HepG2 (cell line): Measurements from ENCODE around the gene IL18R1. TPM values are rescaled to one million over a fixed set of nuclear protein-coding genes. Genes with fewer than 3 reads are reported as not detected.

ENCODE experiments used
- ATAC-seq: fragments of 200-7000 bp; cut with Tn5 transposase; 3 replicates; pipeline ENCODE4 v1.9.1; 2020; ENCODE audit warnings: mild to moderate bottlenecking, moderate library complexity
- BruUV-seq: library from RNA; stranded (reverse); fragments of 400-500 nt; replicated peaks from 2 replicates; lab custom pipeline; 2021; lab: Mats Ljungman, UMichigan
- CTCF ChIA-PET: fragments of 300-600 bp; formaldehyde crosslinking; extraction: SDS; loops from one replicate; lab custom pipeline; 2021; ENCODE audit warnings: low total read pairs, inconsistent platforms, low intra/inter-chr PET ratio; lab: Yijun Ruan, JAX
- POLR2A ChIA-PET: fragments of 350-600 bp; sonication (Branson Sonifier 250); formaldehyde crosslinking; loops from one replicate; lab custom pipeline; 2020; ENCODE audit warnings: antibody characterized with exemption, inconsistent platforms; lab: Yijun Ruan, JAX
- DNase-seq: peaks from one replicate; pipeline ENCODE4 v3.0.0-alpha.2; 2015; ENCODE audit warnings: low spot score
- FAIRE-seq: peaks from 3 replicates; lab custom pipeline; 2011; peaks lifted over from hg19 to GRCh38; lab: Jason Lieb, UNC
- H2AFZ ChIP-seq: one replicate; pipeline ENCODE4 v1.6.1; 2011; ENCODE audit warnings: low read length, inconsistent platforms
- H3K27ac ChIP-seq: fragments of 300-600 bp; 3 replicates; pipeline ENCODE4 v1.8.0; 2011; ENCODE audit warnings: mixed run types, mild to moderate bottlenecking, mixed read lengths, low read length, inconsistent platforms; ENCODE audit not compliant: insufficient read depth; ENCODE audit errors: extremely low read length
- H3K27me3 ChIP-seq, 2 experiments: fragments of 200-600 bp in 1 of 2; 2 replicates in 1 of 2; 3 replicates in 1 of 2; pipeline versions ENCODE4 v1.6.0 to v1.8.0; 2011; ENCODE audit warnings: low read length in 2 of 2, mild to moderate bottlenecking in 2 of 2, moderate library complexity in 2 of 2, inconsistent platforms in 1 of 2; ENCODE audit not compliant: insufficient read depth in 2 of 2, control insufficient read depth in 1 of 2
- H3K36me3 ChIP-seq, 2 experiments: fragments of 200-600 bp in 1 of 2; replicated peaks in 1 of 2; 2 replicates in 1 of 2; 3 replicates in 1 of 2; pipeline versions ENCODE4 v1.5.1 to v1.8.0; 2011; ENCODE audit warnings: low read length in 2 of 2, inconsistent platforms in 1 of 2; ENCODE audit not compliant: insufficient read depth in 2 of 2, control insufficient read depth in 1 of 2
- H3K4me1 ChIP-seq: 2 replicates; pipeline ENCODE4 v1.5.1; 2012; ENCODE audit warnings: low read length, inconsistent platforms; ENCODE audit not compliant: insufficient read depth
- H3K4me2 ChIP-seq: 2 replicates; pipeline ENCODE4 v1.6.0; 2011; ENCODE audit warnings: low read depth, low read length, inconsistent platforms
- H3K4me3 ChIP-seq, 3 experiments: fragments of 200-600 bp in 1 of 3; sonication (generic), shearing (Covaris generic) in 1 of 3; replicated peaks in 1 of 3; 2 replicates each; pipeline ENCODE4 v1.5.1; 2011 to 2016; ENCODE audit warnings: low read length in 3 of 3, inconsistent platforms in 2 of 3, low read depth in 2 of 3, mild to moderate bottlenecking in 2 of 3, control low read depth in 1 of 3, mixed read lengths in 1 of 3; ENCODE audit not compliant: insufficient read depth in 1 of 3
- H3K79me2 ChIP-seq: one replicate; pipeline ENCODE4 v1.6.1; 2011; ENCODE audit warnings: low read length, inconsistent platforms; ENCODE audit not compliant: insufficient read depth
- H3K9ac ChIP-seq: 2 replicates; pipeline ENCODE4 v1.6.0; 2011; ENCODE audit warnings: mild to moderate bottlenecking, low read depth, low read length, inconsistent platforms; ENCODE audit not compliant: insufficient read depth
- H3K9me3 ChIP-seq: 2 replicates; pipeline ENCODE4 v1.5.1; 2012; ENCODE audit warnings: mild to moderate bottlenecking, low read length
- H4K20me1 ChIP-seq: 2 replicates; pipeline ENCODE4 v1.6.0; 2011; ENCODE audit warnings: inconsistent platforms, mild to moderate bottlenecking, low read length, moderate library complexity; ENCODE audit not compliant: insufficient read depth
- ADNP ChIP-seq: sonication (generic); formaldehyde crosslinking; IDR thresholded peaks from 2 replicates; pipeline ENCODE4 v1.4.0; 2020; ENCODE audit warnings: missing genetic modification reagents
- CTCF ChIP-seq: sonication (generic); formaldehyde crosslinking; IDR thresholded peaks from 2 replicates; pipeline ENCODE4 v1.5.0; 2020; ENCODE audit warnings: mild to moderate bottlenecking, missing genetic modification reagents, moderate library complexity
- HCFC1 ChIP-seq: fragments of 150-350 bp; IDR thresholded peaks from 2 replicates; pipeline ENCODE4 v1.6.1; 2014; ENCODE audit warnings: low read depth, low read length
- HES4 ChIP-seq: sonication (generic); formaldehyde crosslinking; IDR thresholded peaks from 2 replicates; pipeline ENCODE4 v1.9.0; 2021; ENCODE audit warnings: mild to moderate bottlenecking, missing genetic modification reagents, borderline replicate concordance
- HMG20A ChIP-seq: IDR thresholded peaks from 2 replicates; pipeline ENCODE4 v1.6.1; 2016; ENCODE audit warnings: borderline replicate concordance
- MAFF ChIP-seq: IDR thresholded peaks from 2 replicates; pipeline ENCODE4 v1.6.1; 2011; ENCODE audit warnings: low read depth, low read length, improper control_type of control experiment
- MAFK ChIP-seq, 2 experiments: IDR thresholded peaks in 1 of 2; conservative IDR thresholded peaks in 1 of 2; 2 replicates each; pipeline ENCODE4 v1.6.1; 2011; ENCODE audit warnings: improper control_type of control experiment in 2 of 2, low read length in 2 of 2
- MNT ChIP-seq: fragments of 450-650 bp; IDR thresholded peaks from 2 replicates; pipeline ENCODE4 v1.6.1; 2016
- SIN3A ChIP-seq: IDR thresholded peaks from 2 replicates; pipeline ENCODE4 v1.6.1; 2011; ENCODE audit warnings: low read depth, mild to moderate bottlenecking, control low read depth, low read length, borderline replicate concordance
- SMARCE1 ChIP-seq: fragments of 450-650 bp; IDR thresholded peaks from 2 replicates; pipeline ENCODE4 v1.6.1; 2017; ENCODE audit warnings: borderline replicate concordance
- SUZ12 ChIP-seq: fragments of 150-350 bp; IDR thresholded peaks from 2 replicates; pipeline ENCODE4 v1.6.1; 2014; ENCODE audit warnings: low read depth, low read length
- TIGD3 ChIP-seq: sonication (generic); formaldehyde crosslinking; IDR thresholded peaks from 2 replicates; pipeline ENCODE4 v1.5.1; 2020; ENCODE audit warnings: mild to moderate bottlenecking, missing genetic modification reagents, borderline replicate concordance
- WGBS: methylation state at CpG from one replicate; pipeline ENCODE4 v1.1.6; 2017; ENCODE audit warnings: low lambda C conversion rate; 5-methylcytosine and 5-hydroxymethylcytosine counted together
- in situ Hi-C: cut with HindIII; loops from 2 replicates; pipeline ENCODE4 v1.10.0; 2017; ENCODE audit warnings: low pct_unique_long_range_greater_than_20kb; ENCODE audit not compliant: extremely low pct_ligation_motif_present
- intact Hi-C: fragments of 100-400 bp; cut with micrococcal nuclease; formaldehyde crosslinking; loops from one replicate; pipeline ENCODE4 v1.10.0; 2022; ENCODE audit not compliant: unreplicated experiment
- polyA plus RNA-seq, 8 experiments: library from polyadenylated mRNA; depleted of rRNA in 3 of 8; stranded (reverse) in 7 of 8; unstranded in 1 of 8; fragments of >200 nt; fragmentation: Illumina TruSeq in 4 of 8; extraction: Trizol in 4 of 8; gene quantifications; 2 replicates each; pipeline versions ENCODE4 v1.2.1 to v1.2.3, GENCODE V29; 2011 to 2016; ENCODE audit warnings: low read depth in 4 of 8, missing spikeins in 1 of 8, mixed read lengths in 1 of 8; ENCODE audit not compliant: insufficient read depth in 1 of 8
- total RNA-seq, 5 experiments: library from RNA; depleted of rRNA; stranded (reverse); fragments of >200 nt; fragmentation: Illumina TruSeq; extraction: Trizol; gene quantifications; 2 replicates each; pipeline ENCODE4 v1.2.3, GENCODE V29; 2016; ENCODE audit warnings: low read depth in 1 of 5

IL18R1 gene
- total and polyA plus RNA-seq, 2 of the 13 experiments (the other 11 are each of a cell fraction or from before 2014, with no cell fraction given), result 0.01 to 0.04 TPM

GRCh38 chr2:102337481-102338386 lies 17.9 kb upstream of the IL18R1 start:
- CTCF ChIA-PET, result no interaction called here
- TF ChIP-seq MAFK (conservative IDR thresholded peaks at IDR 0.05 in 1 of 2, IDR thresholded peaks at IDR 0.05 in 1 of 2; ENCODE audit: low read length in 2 of 2) (peak; percentile 40 to 59; a peak in 3 of 4 replicates), MAFF (peak; percentile 45; the same call in 1 of the 2 replicates), MNT (0 out of 2 replicates have a peak, but pooled peaks have one; percentile 29), HMG20A (CRISPR knock-in tag) (no peak)
- TF ChIP-seq, all 625 proteins: peak for 3
- no peak overlapping the region for H3K9ac ChIP-seq
- H3K4me3 ChIP-seq, result no peak overlapping the region
- H2AFZ ChIP-seq, result no peak overlapping the region
- DNase-seq, result no peak
- no peak overlapping the region for H3K4me2 ChIP-seq
- peaks cover 0 to 19% of the 10 kb centered on the region in 2 experiments; a peak in 1 of 5 replicates for H3K27me3 ChIP-seq
- no peaks in the 10 kb centered on the region for H3K36me3 ChIP-seq
- POLR2A ChIA-PET, result no interaction called here
- no peak for FAIRE-seq
- no peaks in the 10 kb centered on the region for H4K20me1 ChIP-seq
- in situ Hi-C loops (no loop called here), intact Hi-C loops (no loop called here)
- 2% methylated on average over 3 of the region's 3 CpGs for WGBS
- ATAC-seq, result no peak
- H3K27ac ChIP-seq, result no peak overlapping the region
- no TSS peak for BruUV-seq
- no peaks in the 10 kb centered on the region for H3K79me2 ChIP-seq
- no peaks in the 10 kb centered on the region for H3K4me1 ChIP-seq
- no peaks in the 10 kb centered on the region for H3K9me3 ChIP-seq

GRCh38 chr2:102340778-102341177 lies 14.8 kb upstream of the IL18R1 start:
- Histone ChIP-seq H3K4me2 (no peak overlapping the region), H3K4me3 (no peak overlapping the region), H3K27ac (no peak overlapping the region), H3K9ac (no peak overlapping the region), H3K4me1 (no peaks in the 10 kb centered on the region), H3K36me3 (no peaks in the 10 kb centered on the region), H2AFZ (no peak overlapping the region), H3K9me3 (no peaks in the 10 kb centered on the region), H3K79me2 (no peaks in the 10 kb centered on the region), H4K20me1 (no peaks in the 10 kb centered on the region), H3K27me3 (peaks cover 0 to 25% of the 10 kb centered on the region in 2 experiments; a peak in 2 of 5 replicates)
- ChIA-PET POLR2A (no interaction called here), CTCF (no interaction called here)
- WGBS, result 39% methylated on average over 7 of the region's 7 CpGs
- intact Hi-C loops, result no loop called here
- no TSS peak for BruUV-seq
- in situ Hi-C loops, result no loop called here
- FAIRE-seq (no peak), DNase-seq (no peak), ATAC-seq (no peak)
- TF ChIP-seq ADNP (CRISPR knock-in tag) (no peak), CTCF (no peak), SIN3A (no peak), HCFC1 (no peak), SMARCE1 (no peak), SUZ12 (no peak), HES4 (CRISPR knock-in tag) (no peak), TIGD3 (no peak)
